Muscle layer of duodenum (tissue), 2 donors: ENCODE data around the gene USP47.

ENCODE experiments used
- H3K27ac ChIP-seq: one replicate; pipeline ENCODE4 v1.7.0; 2013; ENCODE audit warnings: mild to moderate bottlenecking, low read length
- H3K27me3 ChIP-seq: one replicate; pipeline ENCODE4 v1.7.0; 2013; ENCODE audit warnings: low read depth, mild to moderate bottlenecking, control low read depth, low read length
- H3K36me3 ChIP-seq, 2 donors: one replicate each; pipeline ENCODE4 v1.7.0; 2013; ENCODE audit warnings: low read length in 2 of 2, control low read depth in 1 of 2, mild to moderate bottlenecking in 1 of 2; ENCODE audit not compliant: insufficient read depth in 2 of 2, control insufficient read depth in 1 of 2
- H3K4me1 ChIP-seq, 2 donors: one replicate each; pipeline ENCODE4 v1.7.0; 2013; ENCODE audit warnings: low read length in 2 of 2, mild to moderate bottlenecking in 2 of 2, control low read depth in 1 of 2, moderate library complexity in 1 of 2; ENCODE audit not compliant: insufficient read depth in 2 of 2, control insufficient read depth in 1 of 2
- H3K4me3 ChIP-seq, 2 donors: one replicate each; pipeline ENCODE4 v1.7.0; 2013; ENCODE audit warnings: low read length in 2 of 2, low read depth in 1 of 2, mild to moderate bottlenecking in 1 of 2
- H3K9me3 ChIP-seq, 2 donors: one replicate each; pipeline ENCODE4 v1.7.0; 2013; ENCODE audit warnings: low read length in 2 of 2, control low read depth in 1 of 2, mild to moderate bottlenecking in 1 of 2; ENCODE audit not compliant: control insufficient read depth in 1 of 2
- donor health status: healthy.

USP47 gene

GRCh38 chr11:11867720-11868119, 25.9 kb downstream of the USP47 start:
- peaks cover 5 to 22% of the 10 kb centered on the region in 2 donors for H3K4me1 ChIP-seq
- no peaks in the 10 kb centered on the region for H3K36me3 ChIP-seq
- no peaks in the 10 kb centered on the region for H3K27me3 ChIP-seq
- no peak overlapping the region for H3K27ac ChIP-seq
- peaks cover 0 to 4% of the 10 kb centered on the region in 2 donors for H3K9me3 ChIP-seq
- H3K4me3 ChIP-seq = no peak overlapping the region

GRCh38 chr11:11871991-11872401, 30.2 kb downstream of the USP47 start:
- H3K9me3 ChIP-seq = peaks cover 0 to 2% of the 10 kb centered on the region in 2 donors

GRCh38 chr11:11876458-11876857, 34.7 kb downstream of the USP47 start:
- no peak overlapping the region for H3K4me3 ChIP-seq
- no peaks in the 10 kb centered on the region for H3K27me3 ChIP-seq
- no peaks in the 10 kb centered on the region for H3K36me3 ChIP-seq
- peaks cover 10 to 11% of the 10 kb centered on the region in 2 donors for H3K4me1 ChIP-seq
- H3K27ac ChIP-seq = no peak overlapping the region
- H3K9me3 ChIP-seq = no peaks in the 10 kb centered on the region

More at GRCh38 chr11:11871991-11872401, 30.2 kb downstream of the USP47 start:
- Histone ChIP-seq H3K27me3 (no peaks in the 10 kb centered on the region), H3K4me1 (peaks cover 6 to 22% of the 10 kb centered on the region in 2 donors), H3K4me3 (no peak overlapping the region), H3K36me3 (no peaks in the 10 kb centered on the region), H3K27ac (no peak overlapping the region)

- Histone ChIP-seq H3K36me3 (peaks cover 7 to 10% of the 10 kb centered on the region in 2 donors), H3K4me1 (peaks cover 4 to 6% of the 10 kb centered on the region in 2 donors), H3K9me3 (no peaks in the 10 kb centered on the region), H3K4me3 (no peak overlapping the region), H3K27me3 (no peaks in the 10 kb centered on the region), H3K27ac (no peak overlapping the region)
Observed at GRCh38 chr11:11880179-11880578, 38.4 kb downstream of the USP47 start.

GRCh38 chr11:11882539-11882938, 40.8 kb downstream of the USP47 start:
- Histone ChIP-seq H3K4me3 (no peak overlapping the region), H3K9me3 (no peaks in the 10 kb centered on the region), H3K4me1 (peaks cover 4 to 6% of the 10 kb centered on the region in 2 donors), H3K27ac (no peak overlapping the region), H3K36me3 (peaks cover 21 to 27% of the 10 kb centered on the region in 2 donors), H3K27me3 (no peaks in the 10 kb centered on the region)

GRCh38 chr11:11884351-11884750, 42.6 kb downstream of the USP47 start:
- Histone ChIP-seq H3K36me3 (peaks cover 21 to 27% of the 10 kb centered on the region in 2 donors), H3K9me3 (no peaks in the 10 kb centered on the region), H3K27me3 (no peaks in the 10 kb centered on the region), H3K4me1 (peaks cover 4 to 6% of the 10 kb centered on the region in 2 donors), H3K27ac (no peak overlapping the region), H3K4me3 (no peak overlapping the region)

- peaks cover 21 to 27% of the 10 kb centered on the region in 2 donors for H3K36me3 ChIP-seq
- H3K4me3 ChIP-seq = no peak overlapping the region
- no peak overlapping the region for H3K27ac ChIP-seq
- peaks cover 4 to 6% of the 10 kb centered on the region in 2 donors for H3K4me1 ChIP-seq
- no peaks in the 10 kb centered on the region for H3K27me3 ChIP-seq
- no peaks in the 10 kb centered on the region for H3K9me3 ChIP-seq
Observed at GRCh38 chr11:11884774-11885481, 43.2 kb downstream of the USP47 start.

GRCh38 chr11:11894486-11894885, 52.7 kb downstream of the USP47 start:
- Histone ChIP-seq H3K27me3 (no peaks in the 10 kb centered on the region), H3K36me3 (peaks cover 9 to 13% of the 10 kb centered on the region in 2 donors), H3K27ac (no peak overlapping the region), H3K9me3 (no peaks in the 10 kb centered on the region), H3K4me3 (no peak overlapping the region), H3K4me1 (no peaks in the 10 kb centered on the region)

- Histone ChIP-seq H3K4me1 (no peaks in the 10 kb centered on the region), H3K27ac (no peak overlapping the region), H3K27me3 (no peaks in the 10 kb centered on the region), H3K4me3 (no peak overlapping the region), H3K9me3 (no peaks in the 10 kb centered on the region), H3K36me3 (peaks cover 14 to 18% of the 10 kb centered on the region in 2 donors)
Observed at GRCh38 chr11:11895672-11896071, 53.9 kb downstream of the USP47 start.

GRCh38 chr11:11898648-11899047, 56.9 kb downstream of the USP47 start:
- Histone ChIP-seq H3K9me3 (no peaks in the 10 kb centered on the region), H3K4me1 (no peaks in the 10 kb centered on the region), H3K4me3 (no peak overlapping the region), H3K27ac (no peak overlapping the region), H3K27me3 (no peaks in the 10 kb centered on the region), H3K36me3 (peaks cover 5 to 25% of the 10 kb centered on the region in 2 donors)

- Histone ChIP-seq H3K27me3 (no peaks in the 10 kb centered on the region), H3K9me3 (no peaks in the 10 kb centered on the region), H3K4me1 (no peaks in the 10 kb centered on the region), H3K36me3 (peaks cover 7 to 33% of the 10 kb centered on the region in 2 donors), H3K27ac (no peak overlapping the region), H3K4me3 (no peak overlapping the region)
Observed at GRCh38 chr11:11899401-11899800, 57.6 kb downstream of the USP47 start.

- Histone ChIP-seq H3K9me3 (no peaks in the 10 kb centered on the region), H3K36me3 (peaks cover 18 to 44% of the 10 kb centered on the region in 2 donors), H3K4me3 (no peak overlapping the region), H3K27ac (no peak overlapping the region), H3K27me3 (no peaks in the 10 kb centered on the region), H3K4me1 (no peaks in the 10 kb centered on the region)
Observed at GRCh38 chr11:11901929-11902328, 60.2 kb downstream of the USP47 start.
